B cell (primary cell): ENCODE results near the gene TPSB2.
"Not testable (repeated sequence)": the region's sequence is repeated elsewhere in the genome, so short reads cannot be mapped to it uniquely, and the experiment has no call there.

Experiments used
- EZH2 ChIP-seq: IDR thresholded peaks from 2 replicates; pipeline ENCODE4 v1.6.1; 2012; ENCODE audit warnings: borderline replicate concordance, low read depth, mild to moderate bottlenecking, moderate library complexity, low read length; ENCODE audit not compliant: insufficient read depth, poor library complexity, severe bottlenecking
- TF ChIP-seq, protein P1 (sequence below): fragments of 200-600 bp; IDR thresholded peaks from one replicate; pipeline ENCODE4 v1.8.0; 2022; ENCODE audit warnings: antibody characterized with exemption, mild to moderate bottlenecking

DNA sequence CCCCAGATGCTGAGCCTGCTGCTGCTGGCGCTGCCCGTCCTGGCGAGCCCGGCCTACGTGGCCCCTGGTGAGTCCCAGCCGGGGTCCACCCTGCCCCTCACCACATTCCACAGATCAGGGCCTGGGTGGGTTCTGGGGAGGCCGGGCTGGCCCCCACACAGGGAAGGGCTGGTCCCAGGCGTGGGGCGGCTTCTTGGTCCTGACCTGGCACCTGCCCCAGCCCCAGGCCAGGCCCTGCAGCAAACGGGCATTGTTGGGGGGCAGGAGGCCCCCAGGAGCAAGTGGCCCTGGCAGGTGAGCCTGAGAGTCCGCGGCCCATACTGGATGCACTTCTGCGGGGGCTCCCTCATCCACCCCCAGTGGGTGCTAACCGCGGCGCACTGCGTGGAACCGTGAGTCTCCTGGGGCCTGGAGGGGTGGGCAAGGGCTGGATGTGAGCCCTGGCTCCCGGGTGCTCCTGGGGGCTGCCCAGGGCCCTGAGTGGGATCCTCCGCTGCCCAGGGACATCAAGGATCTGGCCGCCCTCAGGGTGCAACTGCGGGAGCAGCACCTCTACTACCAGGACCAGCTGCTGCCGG is 26.4 kb upstream of the TPSB2 start:
- TF ChIP-seq, protein P1, sequence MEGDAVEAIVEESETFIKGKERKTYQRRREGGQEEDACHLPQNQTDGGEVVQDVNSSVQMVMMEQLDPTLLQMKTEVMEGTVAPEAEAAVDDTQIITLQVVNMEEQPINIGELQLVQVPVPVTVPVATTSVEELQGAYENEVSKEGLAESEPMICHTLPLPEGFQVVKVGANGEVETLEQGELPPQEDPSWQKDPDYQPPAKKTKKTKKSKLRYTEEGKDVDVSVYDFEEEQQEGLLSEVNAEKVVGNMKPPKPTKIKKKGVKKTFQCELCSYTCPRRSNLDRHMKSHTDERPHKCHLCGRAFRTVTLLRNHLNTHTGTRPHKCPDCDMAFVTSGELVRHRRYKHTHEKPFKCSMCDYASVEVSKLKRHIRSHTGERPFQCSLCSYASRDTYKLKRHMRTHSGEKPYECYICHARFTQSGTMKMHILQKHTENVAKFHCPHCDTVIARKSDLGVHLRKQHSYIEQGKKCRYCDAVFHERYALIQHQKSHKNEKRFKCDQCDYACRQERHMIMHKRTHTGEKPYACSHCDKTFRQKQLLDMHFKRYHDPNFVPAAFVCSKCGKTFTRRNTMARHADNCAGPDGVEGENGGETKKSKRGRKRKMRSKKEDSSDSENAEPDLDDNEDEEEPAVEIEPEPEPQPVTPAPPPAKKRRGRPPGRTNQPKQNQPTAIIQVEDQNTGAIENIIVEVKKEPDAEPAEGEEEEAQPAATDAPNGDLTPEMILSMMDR: not testable (repeated sequence)
- TF ChIP-seq EZH2: not testable (repeated sequence)
